A549 (cell line): ENCODE data around the gene MINDY2. TPM values are rescaled to one million over a fixed set of nuclear protein-coding genes. Genes with fewer than 3 reads are reported as not detected.

Experiments used
- polyA plus RNA-seq, 4 experiments: library from polyadenylated mRNA; depleted of rRNA in 3 of 4; stranded (reverse); fragments of >200 nt; fragmentation: RNase III in 1 of 4; extraction: RNeasy Plus Mini Kit Qiagen cat#74134 plus additional on column Dnase treatment in 1 of 4; gene quantifications; 2 replicates in 3 of 4; 3 replicates in 1 of 4; pipeline ENCODE4 v1.2.3, GENCODE V29; 2011 to 2017
- small RNA-seq, 6 experiments: library from RNA; depleted of rRNA; stranded (forward); fragments of <200 nt; gene quantifications; one replicate each; pipeline ENCODE3, GENCODE V24; 2012

The MINDY2 gene
- polyA plus RNA-seq, 2 of the 4 experiments (the other 2 are of a cell fraction) = 4.7 to 7.0 TPM

Small RNA genes within 50 kb of the gene (small RNA-seq; reads per million reads assigned to genes)
- gene RF00012 = 0 reads per million in 6 experiments
- gene ZNF444P1 = 0 reads per million in 6 experiments

Other genes with a start within 250 kb of the MINDY2 start
- 210 and 236 TPM in 2 replicates for gene ADAM10, start 21.6 kb upstream of the MINDY2 start, polyA plus RNA-seq (2011; rRNA removed)
- 177 to 200 TPM (median 196 TPM) in 3 replicates for gene ADAM10, start 21.6 kb upstream of the MINDY2 start, polyA plus RNA-seq (2017; fragmentation: RNase III; extraction: RNeasy Plus Mini Kit Qiagen cat#74134 plus additional on column Dnase treatment)
- 89.0 and 93.5 TPM in 2 replicates for gene SLTM, start 162.4 kb downstream of the MINDY2 start, polyA plus RNA-seq (2011; rRNA removed)
- gene SLTM, start 162.4 kb downstream of the MINDY2 start, polyA plus RNA-seq (2017; fragmentation: RNase III; extraction: RNeasy Plus Mini Kit Qiagen cat#74134 plus additional on column Dnase treatment) = 133 to 138 TPM (median 133 TPM) in 3 replicates
- 42.7 and 46.9 TPM in 2 replicates for gene RNF111, start 216.4 kb downstream of the MINDY2 start, polyA plus RNA-seq (2011; rRNA removed)
- 21.8 to 25.5 TPM (median 25.0 TPM) in 3 replicates for gene RNF111, start 216.4 kb downstream of the MINDY2 start, polyA plus RNA-seq (2017; fragmentation: RNase III; extraction: RNeasy Plus Mini Kit Qiagen cat#74134 plus additional on column Dnase treatment)